Measurements from ENCODE around the gene SLC2A13.

- no peak for TF ChIP-seq POLR2A (IDR thresholded peaks at IDR 0.05)
- TF ChIP-seq CTCF (IDR thresholded peaks at IDR 0.05 in 4 of 5, conservative IDR thresholded peaks at IDR 0.05 in 1 of 5): no peak
Measured at GRCh38 chr12:39846304-39846703, 259.6 kb downstream of the SLC2A13 start.
